ENCODE measurements around the gene BCL2A1. TPM values are rescaled to one million over a fixed set of nuclear protein-coding genes. Genes with fewer than 3 reads are reported as not detected.
"Not testable (repeated sequence)": the region's sequence is repeated elsewhere in the genome, so short reads cannot be mapped to it uniquely, and the experiment has no call there.

BCL2A1 gene
- total RNA-seq, 2 experiments from 2014 or later = 2.2 to 2.3 TPM

DNA sequence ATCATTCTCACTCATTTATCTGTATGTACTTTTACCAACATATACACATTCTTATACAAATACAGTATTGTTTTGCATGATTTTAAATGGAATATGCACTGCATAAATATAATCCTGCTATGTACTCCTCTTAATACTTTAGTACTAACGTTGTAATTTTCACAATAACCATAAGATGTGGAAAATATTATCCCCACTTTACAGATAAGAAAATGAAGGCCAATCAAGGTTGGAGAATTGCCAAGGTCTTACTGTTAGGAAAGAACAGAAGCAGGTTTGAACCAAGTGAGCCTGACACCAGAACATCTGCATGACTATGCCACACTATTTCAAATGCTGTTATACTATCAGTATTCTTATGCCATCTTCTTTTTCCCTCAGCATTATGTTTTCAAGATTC lies 32.9 kb downstream of the BCL2A1 start:
- DNase-seq (ENCODE audit: low spot score) = no peak
- no peaks in the 10 kb centered on the region for H3K9me3 ChIP-seq (ENCODE audit: low read length)
- ChIA-PET POLR2A (no interaction called here), CTCF (ENCODE audit: unreplicated experiment) (no interaction called here)
- no TSS peak for BruUV-seq (replicated peaks)
- H3K4me2 ChIP-seq (ENCODE audit: low read length) = no peak overlapping the region
- no peaks in the 10 kb centered on the region for H4K20me1 ChIP-seq (ENCODE audit: insufficient read depth, low read length)
- TF ChIP-seq CTCF (conservative IDR thresholded peaks at IDR 0.05; ENCODE audit: low read length) (no peak), EZH2phosphoT487 (IDR thresholded peaks at IDR 0.05; ENCODE audit: borderline replicate concordance, low read depth, low read length) (no peak)
- no peaks in the 10 kb centered on the region for H3K79me2 ChIP-seq (ENCODE audit: insufficient read depth, low read depth, low read length)
- no peaks in the 10 kb centered on the region for H3K9me2 ChIP-seq (ENCODE audit: insufficient read depth, low read length)
- no peak overlapping the region for H2AFZ ChIP-seq (ENCODE audit: low read length)
- intact Hi-C loops (cut with micrococcal nuclease; ENCODE audit: unreplicated experiment) = no loop called here
- H3K36me3 ChIP-seq (ENCODE audit: insufficient read depth, low read length) = no peaks in the 10 kb centered on the region
- H3K27ac ChIP-seq (ENCODE audit: low read depth, low read length, poor library complexity, severe bottlenecking) = no peak overlapping the region
- no peaks in the 10 kb centered on the region for H3K4me1 ChIP-seq (ENCODE audit: insufficient read depth, low read length, poor library complexity, severe bottlenecking)
- H3K4me3 ChIP-seq (ENCODE audit: low read depth, low read length, poor library complexity, severe bottlenecking) = no peak overlapping the region

- H3K9me3 ChIP-seq (ENCODE audit: low read length); H3K4me3 ChIP-seq (ENCODE audit: low read depth, low read length, poor library complexity, severe bottlenecking); H3K4me1 ChIP-seq (ENCODE audit: insufficient read depth, low read length, poor library complexity, severe bottlenecking); DNase-seq (ENCODE audit: low spot score); H3K79me2 ChIP-seq (ENCODE audit: insufficient read depth, low read depth, low read length); H4K20me1 ChIP-seq (ENCODE audit: insufficient read depth, low read length); CTCF ChIA-PET (ENCODE audit: unreplicated experiment); H3K4me2 ChIP-seq (ENCODE audit: low read length); BruUV-seq (replicated peaks); H2AFZ ChIP-seq (ENCODE audit: low read length); intact Hi-C loops (cut with micrococcal nuclease; ENCODE audit: unreplicated experiment); H3K36me3 ChIP-seq (ENCODE audit: insufficient read depth, low read length); H3K9me2 ChIP-seq (ENCODE audit: insufficient read depth, low read length); H3K27ac ChIP-seq (ENCODE audit: low read depth, low read length, poor library complexity, severe bottlenecking): not testable (repeated sequence)
- POLR2A ChIA-PET = interaction anchor here (0.6 kb wide), 1 partner anchor 84 kb away, joined by 5 read pairs; no protein-coding TSS in a partner anchor
These were observed 35.3 kb downstream of the BCL2A1 start for GRCh38 chr15:79935556-79936201.

DNA sequence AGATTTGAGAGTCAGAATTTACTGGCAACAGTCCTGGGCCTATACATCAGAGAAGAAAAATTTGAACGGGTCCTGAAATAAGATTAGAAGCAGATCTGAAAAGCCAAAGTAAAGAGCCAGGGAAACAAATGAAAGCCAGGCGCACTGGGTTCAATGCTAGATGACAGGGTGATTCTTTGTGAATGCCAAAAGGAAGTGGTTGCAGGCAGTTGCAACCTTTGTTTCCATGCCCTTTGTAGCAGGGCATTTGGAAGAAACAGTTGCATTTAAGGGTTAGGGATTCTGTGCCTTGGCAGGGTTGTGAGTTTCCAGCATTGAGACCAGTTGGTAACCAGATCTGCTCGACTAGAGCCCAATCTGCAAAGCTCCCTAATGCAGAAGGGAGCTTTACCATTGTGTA lies 37.8 kb downstream of the BCL2A1 start:
- no TSS peak for BruUV-seq (replicated peaks)
- DNase-seq (ENCODE audit: low spot score) = no peak
- Histone ChIP-seq H3K27ac (ENCODE audit: low read depth, low read length, poor library complexity, severe bottlenecking) (no peak overlapping the region), H3K9me3 (ENCODE audit: low read length) (no peaks in the 10 kb centered on the region), H3K79me2 (ENCODE audit: insufficient read depth, low read depth, low read length) (no peaks in the 10 kb centered on the region), H3K36me3 (ENCODE audit: insufficient read depth, low read length) (no peaks in the 10 kb centered on the region), H3K9me2 (ENCODE audit: insufficient read depth, low read length) (no peaks in the 10 kb centered on the region), H3K4me2 (ENCODE audit: low read length) (no peak overlapping the region), H2AFZ (ENCODE audit: low read length) (no peak overlapping the region), H3K4me1 (ENCODE audit: insufficient read depth, low read length, poor library complexity, severe bottlenecking) (no peaks in the 10 kb centered on the region), H3K4me3 (ENCODE audit: low read depth, low read length, poor library complexity, severe bottlenecking) (no peak overlapping the region), H4K20me1 (ENCODE audit: insufficient read depth, low read length) (no peaks in the 10 kb centered on the region)
- ChIA-PET POLR2A (interaction anchor here (0.6 to 0.7 kb wide), 2 partner anchors 334 to 436 kb away, joined by 3 to 5 read pairs; no protein-coding TSS in a partner anchor), CTCF (ENCODE audit: unreplicated experiment) (no interaction called here)
- intact Hi-C loops (cut with micrococcal nuclease; ENCODE audit: unreplicated experiment) = no loop called here
- no peak for TF ChIP-seq CTCF (conservative IDR thresholded peaks at IDR 0.05; ENCODE audit: low read length)
- no peak for TF ChIP-seq EZH2phosphoT487 (IDR thresholded peaks at IDR 0.05; ENCODE audit: borderline replicate concordance, low read depth, low read length)
